Prostate gland (tissue), 2 donors: ENCODE results near the gene WFS1. TPM values are rescaled to one million over a fixed set of nuclear protein-coding genes. Genes with fewer than 3 reads are reported as not detected.
A peak's percentile ranks its signal among the peaks of the same experiment; 100 is the strongest.

Experiments used
- DNase-seq: peaks from one replicate; pipeline ENCODE4 v3.0.0-alpha.2; 2019; ENCODE audit warnings: low spot score
- H3K27ac ChIP-seq, 2 donors: fragments of 200-600 bp; sonication (generic); 2 replicates each; pipeline ENCODE4 v1.5.1; 2017 to 2019
- H3K27me3 ChIP-seq: fragments of 200-600 bp; sonication (generic); replicated peaks from 2 replicates; pipeline ENCODE4 v1.5.1; 2019; ENCODE audit not compliant: insufficient read depth
- H3K36me3 ChIP-seq, 2 donors: fragments of 200-600 bp; sonication (generic); 1 replicate in 1 of 2; 2 replicates in 1 of 2; pipeline versions ENCODE4 v1.5.1 to v1.8.1; 2017 to 2019
- H3K4me1 ChIP-seq: fragments of 200-600 bp; sonication (generic); replicated peaks from 2 replicates; pipeline ENCODE4 v1.5.1; 2019
- H3K4me3 ChIP-seq, 2 donors: fragments of 200-600 bp; sonication (generic); 2 replicates each; pipeline ENCODE4 v1.5.1; 2017 to 2019
- H3K9me3 ChIP-seq: fragments of 200-600 bp; sonication (generic); 2 replicates; pipeline ENCODE4 v1.5.1; 2017
- POLR2A ChIP-seq: fragments of 450-650 bp; IDR thresholded peaks from one replicate; pipeline ENCODE4 v1.6.1; 2016; ENCODE audit warnings: antibody characterized with exemption, mild to moderate bottlenecking
- POLR2AphosphoS5 ChIP-seq: sonication (generic); formaldehyde crosslinking; IDR thresholded peaks from one replicate; pipeline ENCODE4 v1.6.1; 2017; ENCODE audit warnings: antibody characterized with exemption
- WGBS: methylation state at CpG from one replicate; pipeline ENCODE4 v1.1.5; 2018; 5-methylcytosine and 5-hydroxymethylcytosine counted together
- intact Hi-C: fragments of 100-400 bp; cut with DNase I; formaldehyde crosslinking; loops from one replicate; pipeline ENCODE4 v1.14.2; 2022
- total RNA-seq, 2 donors: library from RNA; depleted of rRNA; stranded (reverse); fragments of >200 nt; gene quantifications; one replicate each; pipeline ENCODE4 v1.1.0, GENCODE V29; 2016
- TF ChIP-seq, protein P1 (sequence below), 4 experiments: fragments of 200-600 bp in 2 of 4; fragments of 450-650 bp in 2 of 4; sonication (generic) in 2 of 4; IDR thresholded peaks; 1 replicate in 3 of 4; 2 replicates in 1 of 4; pipeline ENCODE4 v1.5.1; 2016 to 2019; ENCODE audit warnings: antibody characterized with exemption in 4 of 4, mild to moderate bottlenecking in 2 of 4, moderate library complexity in 2 of 4

Gene WFS1
- total RNA-seq, 2 donors from 2014 or later = 53.4 to 169 TPM

- intact Hi-C loops = no loop called here
- TF ChIP-seq POLR2A (no peak), POLR2AphosphoS5 (peak; percentile 23)
- TF ChIP-seq, protein P1, sequence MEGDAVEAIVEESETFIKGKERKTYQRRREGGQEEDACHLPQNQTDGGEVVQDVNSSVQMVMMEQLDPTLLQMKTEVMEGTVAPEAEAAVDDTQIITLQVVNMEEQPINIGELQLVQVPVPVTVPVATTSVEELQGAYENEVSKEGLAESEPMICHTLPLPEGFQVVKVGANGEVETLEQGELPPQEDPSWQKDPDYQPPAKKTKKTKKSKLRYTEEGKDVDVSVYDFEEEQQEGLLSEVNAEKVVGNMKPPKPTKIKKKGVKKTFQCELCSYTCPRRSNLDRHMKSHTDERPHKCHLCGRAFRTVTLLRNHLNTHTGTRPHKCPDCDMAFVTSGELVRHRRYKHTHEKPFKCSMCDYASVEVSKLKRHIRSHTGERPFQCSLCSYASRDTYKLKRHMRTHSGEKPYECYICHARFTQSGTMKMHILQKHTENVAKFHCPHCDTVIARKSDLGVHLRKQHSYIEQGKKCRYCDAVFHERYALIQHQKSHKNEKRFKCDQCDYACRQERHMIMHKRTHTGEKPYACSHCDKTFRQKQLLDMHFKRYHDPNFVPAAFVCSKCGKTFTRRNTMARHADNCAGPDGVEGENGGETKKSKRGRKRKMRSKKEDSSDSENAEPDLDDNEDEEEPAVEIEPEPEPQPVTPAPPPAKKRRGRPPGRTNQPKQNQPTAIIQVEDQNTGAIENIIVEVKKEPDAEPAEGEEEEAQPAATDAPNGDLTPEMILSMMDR (IDR thresholded peaks at IDR 0.05) = no peak
- no peak for DNase-seq
- H3K36me3 ChIP-seq = no peaks in the 10 kb centered on the region
- H3K9me3 ChIP-seq = no peaks in the 10 kb centered on the region
- WGBS = 61% methylated on average over 10 of the region's 10 CpGs
- no peak overlapping the region for H3K4me3 ChIP-seq
- no peak overlapping the region for H3K27ac ChIP-seq
- H3K27me3 ChIP-seq = no peaks in the 10 kb centered on the region
- no peaks in the 10 kb centered on the region for H3K4me1 ChIP-seq
Observed at GRCh38 chr4:6222761-6223292, 46.8 kb upstream of the WFS1 start.

DNA sequence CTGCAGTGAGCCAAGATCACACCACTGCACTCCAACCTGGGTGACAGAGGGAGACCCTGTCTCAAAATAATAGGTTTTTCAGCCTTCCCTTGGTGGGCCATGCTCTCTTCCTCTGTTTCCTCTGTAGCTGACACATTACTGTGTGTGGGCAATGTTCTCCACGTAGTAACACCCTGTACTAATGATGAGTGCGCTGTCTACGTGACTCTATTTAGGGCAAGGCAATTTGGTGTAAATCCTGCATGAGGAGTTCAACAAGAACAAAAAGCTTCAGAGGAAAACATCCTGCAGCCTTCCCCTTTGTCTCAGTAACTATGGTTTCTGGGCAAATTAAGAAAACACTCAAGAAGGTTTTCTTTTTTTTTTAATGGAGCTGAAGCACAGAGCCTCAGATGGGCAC lies 44.9 kb upstream of the WFS1 start:
- Histone ChIP-seq H3K27me3 (no peaks in the 10 kb centered on the region), H3K4me3 (no peak overlapping the region), H3K9me3 (no peaks in the 10 kb centered on the region), H3K27ac (no peak overlapping the region), H3K36me3 (no peaks in the 10 kb centered on the region), H3K4me1 (no peaks in the 10 kb centered on the region)
- intact Hi-C loops = no loop called here
- 64% methylated on average over 3 of the region's 3 CpGs for WGBS
- no peak for DNase-seq
- TF ChIP-seq, protein P1 (IDR thresholded peaks at IDR 0.05) = no peak
- TF ChIP-seq POLR2AphosphoS5 = no peak

- 42% methylated on average over 7 of the region's 7 CpGs for WGBS
- Histone ChIP-seq H3K4me1 (no peaks in the 10 kb centered on the region), H3K9me3 (no peaks in the 10 kb centered on the region), H3K36me3 (no peaks in the 10 kb centered on the region), H3K27me3 (no peaks in the 10 kb centered on the region), H3K27ac (no peak overlapping the region), H3K4me3 (no peak overlapping the region)
- no peak for TF ChIP-seq POLR2A
- no peak for DNase-seq
- intact Hi-C loops = no loop called here
Observed at GRCh38 chr4:6225469-6225868, 44.2 kb upstream of the WFS1 start.

GRCh38 chr4:6226506-6226905 lies 43.1 kb upstream of the WFS1 start:
- Histone ChIP-seq H3K4me1 (no peaks in the 10 kb centered on the region), H3K36me3 (no peaks in the 10 kb centered on the region), H3K27ac (no peak overlapping the region), H3K4me3 (no peak overlapping the region), H3K9me3 (no peaks in the 10 kb centered on the region), H3K27me3 (no peaks in the 10 kb centered on the region)
- 90% methylated on average over 7 of the region's 7 CpGs for WGBS
- no peak for DNase-seq
- intact Hi-C loops = no loop called here
- TF ChIP-seq POLR2AphosphoS5 = no peak
- TF ChIP-seq, protein P1 (IDR thresholded peaks at IDR 0.05) = no peak
- TF ChIP-seq POLR2A = no peak

DNA sequence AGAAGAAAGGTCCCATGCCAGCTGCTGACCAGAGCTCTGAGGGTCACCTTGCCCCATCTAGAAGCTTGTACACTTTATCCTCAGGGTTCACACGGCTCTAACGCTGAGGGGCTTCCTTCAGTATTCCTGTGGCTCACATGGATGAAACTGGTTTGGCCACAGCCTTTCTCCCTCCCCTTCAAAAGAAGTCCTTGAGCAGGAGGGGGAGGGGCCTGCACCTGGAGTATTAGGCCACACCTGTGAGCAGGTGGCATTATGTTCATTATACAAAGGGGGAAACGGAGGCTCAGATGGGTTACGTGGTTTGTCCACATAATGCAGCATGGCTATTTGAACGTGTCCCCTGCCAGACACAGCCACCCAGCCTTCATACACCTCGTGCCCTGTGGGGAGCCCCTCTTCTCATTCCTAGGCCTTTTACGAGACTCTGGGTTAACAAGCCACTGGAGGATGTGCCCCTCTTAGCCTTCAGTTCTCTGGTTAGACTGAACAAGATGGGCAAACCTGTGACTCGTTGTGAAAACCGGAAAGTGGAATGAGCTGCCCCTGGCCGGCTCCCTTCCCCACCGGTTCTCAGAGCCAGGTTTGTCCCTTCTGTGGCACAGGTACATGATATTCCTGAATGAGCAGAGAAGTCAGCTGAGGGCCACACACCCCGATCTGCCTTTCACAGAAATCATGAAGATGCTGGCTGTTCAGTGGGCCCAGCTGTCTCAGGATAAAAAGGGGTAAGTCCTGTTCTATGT lies 42.1 kb upstream of the WFS1 start:
- Histone ChIP-seq H3K4me1 (no peaks in the 10 kb centered on the region), H3K9me3 (no peaks in the 10 kb centered on the region), H3K27ac (no peak overlapping the region), H3K4me3 (no peak overlapping the region), H3K27me3 (no peaks in the 10 kb centered on the region), H3K36me3 (no peaks in the 10 kb centered on the region)
- 64% methylated on average over 12 of the region's 12 CpGs for WGBS
- intact Hi-C loops = no loop called here
- TF ChIP-seq POLR2A (no peak), POLR2AphosphoS5 (no peak)
- TF ChIP-seq, protein P1 (IDR thresholded peaks at IDR 0.05) = no peak
- no peak for DNase-seq
